ENCODE data around the gene GNB1L. TPM values are rescaled to one million over a fixed set of nuclear protein-coding genes. Genes with fewer than 3 reads are reported as not detected.

GNB1L gene
- polyA plus RNA-seq, 1 donor from 2014 or later, result 16.5 TPM

DNA sequence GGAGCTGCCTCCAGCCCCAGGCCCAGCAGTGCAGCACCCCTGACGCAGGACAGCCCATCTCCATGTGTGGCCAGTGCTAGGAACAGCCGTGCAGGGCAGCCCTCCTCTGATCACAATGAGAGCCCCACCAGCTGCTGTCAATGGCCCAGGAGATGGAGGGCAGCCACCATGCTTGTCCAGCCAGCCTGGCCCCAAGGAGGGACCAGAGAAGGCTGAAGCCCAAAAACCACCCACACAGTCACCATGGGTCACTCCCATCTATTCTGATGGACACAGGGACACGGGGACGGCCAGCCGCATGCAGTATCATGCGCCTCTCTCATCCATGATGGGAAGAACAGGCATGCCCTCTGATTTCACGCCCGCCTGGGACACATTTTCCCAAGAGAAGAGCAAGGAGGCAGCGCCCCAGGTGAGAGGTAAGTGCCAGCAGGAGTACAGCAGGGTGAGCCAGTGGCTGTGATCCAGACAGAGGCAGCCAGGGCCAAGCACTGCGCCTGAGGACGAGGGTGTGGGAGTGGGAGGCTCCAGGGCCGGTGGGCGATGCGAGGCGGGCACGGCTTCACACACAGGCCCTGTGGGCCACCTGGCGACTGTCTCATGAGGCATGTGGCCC lies 33.6 kb upstream of the GNB1L start:
- no peaks in the 10 kb centered on the region for H3K79me2 ChIP-seq (replicated peaks; ENCODE audit: insufficient read depth, low read length)
- no peak overlapping the region for H3K27ac ChIP-seq (ENCODE audit: low read length)
- H3K9me3 ChIP-seq (ENCODE audit: low read length), result no peaks in the 10 kb centered on the region
- no peaks in the 10 kb centered on the region for H3K27me3 ChIP-seq (ENCODE audit: insufficient read depth, low read depth, low read length)
- no peaks in the 10 kb centered on the region for H3K9me2 ChIP-seq (ENCODE audit: insufficient read depth, low read length)
- no peak overlapping the region for H3K9ac ChIP-seq (ENCODE audit: low read length)
- TF ChIP-seq EZH2 (IDR thresholded peaks at IDR 0.05; ENCODE audit: borderline replicate concordance, insufficient read depth, low read length, poor library complexity, severe bottlenecking) (no peak), TAF1 (IDR thresholded peaks at IDR 0.05; ENCODE audit: low read depth) (no peak), MXI1 (conservative IDR thresholded peaks at IDR 0.05; ENCODE audit: poor library complexity, severe bottlenecking) (no peak), SMC3 (conservative IDR thresholded peaks at IDR 0.05; ENCODE audit: poor library complexity) (no peak), EP300 (conservative IDR thresholded peaks at IDR 0.05; ENCODE audit: poor library complexity, severe bottlenecking) (no peak), POLR2AphosphoS5 (IDR thresholded peaks at IDR 0.05) (no peak), RAD21 (conservative IDR thresholded peaks at IDR 0.05) (no peak)
- TF ChIP-seq, protein P1, sequence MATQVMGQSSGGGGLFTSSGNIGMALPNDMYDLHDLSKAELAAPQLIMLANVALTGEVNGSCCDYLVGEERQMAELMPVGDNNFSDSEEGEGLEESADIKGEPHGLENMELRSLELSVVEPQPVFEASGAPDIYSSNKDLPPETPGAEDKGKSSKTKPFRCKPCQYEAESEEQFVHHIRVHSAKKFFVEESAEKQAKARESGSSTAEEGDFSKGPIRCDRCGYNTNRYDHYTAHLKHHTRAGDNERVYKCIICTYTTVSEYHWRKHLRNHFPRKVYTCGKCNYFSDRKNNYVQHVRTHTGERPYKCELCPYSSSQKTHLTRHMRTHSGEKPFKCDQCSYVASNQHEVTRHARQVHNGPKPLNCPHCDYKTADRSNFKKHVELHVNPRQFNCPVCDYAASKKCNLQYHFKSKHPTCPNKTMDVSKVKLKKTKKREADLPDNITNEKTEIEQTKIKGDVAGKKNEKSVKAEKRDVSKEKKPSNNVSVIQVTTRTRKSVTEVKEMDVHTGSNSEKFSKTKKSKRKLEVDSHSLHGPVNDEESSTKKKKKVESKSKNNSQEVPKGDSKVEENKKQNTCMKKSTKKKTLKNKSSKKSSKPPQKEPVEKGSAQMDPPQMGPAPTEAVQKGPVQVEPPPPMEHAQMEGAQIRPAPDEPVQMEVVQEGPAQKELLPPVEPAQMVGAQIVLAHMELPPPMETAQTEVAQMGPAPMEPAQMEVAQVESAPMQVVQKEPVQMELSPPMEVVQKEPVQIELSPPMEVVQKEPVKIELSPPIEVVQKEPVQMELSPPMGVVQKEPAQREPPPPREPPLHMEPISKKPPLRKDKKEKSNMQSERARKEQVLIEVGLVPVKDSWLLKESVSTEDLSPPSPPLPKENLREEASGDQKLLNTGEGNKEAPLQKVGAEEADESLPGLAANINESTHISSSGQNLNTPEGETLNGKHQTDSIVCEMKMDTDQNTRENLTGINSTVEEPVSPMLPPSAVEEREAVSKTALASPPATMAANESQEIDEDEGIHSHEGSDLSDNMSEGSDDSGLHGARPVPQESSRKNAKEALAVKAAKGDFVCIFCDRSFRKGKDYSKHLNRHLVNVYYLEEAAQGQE (IDR thresholded peaks at IDR 0.05; ENCODE audit: borderline replicate concordance), result no peak
- TF ChIP-seq, protein P2, sequence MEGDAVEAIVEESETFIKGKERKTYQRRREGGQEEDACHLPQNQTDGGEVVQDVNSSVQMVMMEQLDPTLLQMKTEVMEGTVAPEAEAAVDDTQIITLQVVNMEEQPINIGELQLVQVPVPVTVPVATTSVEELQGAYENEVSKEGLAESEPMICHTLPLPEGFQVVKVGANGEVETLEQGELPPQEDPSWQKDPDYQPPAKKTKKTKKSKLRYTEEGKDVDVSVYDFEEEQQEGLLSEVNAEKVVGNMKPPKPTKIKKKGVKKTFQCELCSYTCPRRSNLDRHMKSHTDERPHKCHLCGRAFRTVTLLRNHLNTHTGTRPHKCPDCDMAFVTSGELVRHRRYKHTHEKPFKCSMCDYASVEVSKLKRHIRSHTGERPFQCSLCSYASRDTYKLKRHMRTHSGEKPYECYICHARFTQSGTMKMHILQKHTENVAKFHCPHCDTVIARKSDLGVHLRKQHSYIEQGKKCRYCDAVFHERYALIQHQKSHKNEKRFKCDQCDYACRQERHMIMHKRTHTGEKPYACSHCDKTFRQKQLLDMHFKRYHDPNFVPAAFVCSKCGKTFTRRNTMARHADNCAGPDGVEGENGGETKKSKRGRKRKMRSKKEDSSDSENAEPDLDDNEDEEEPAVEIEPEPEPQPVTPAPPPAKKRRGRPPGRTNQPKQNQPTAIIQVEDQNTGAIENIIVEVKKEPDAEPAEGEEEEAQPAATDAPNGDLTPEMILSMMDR (IDR thresholded peaks at IDR 0.05; ENCODE audit: poor library complexity, severe bottlenecking), result no peak
- no peak overlapping the region for H3K4me3 ChIP-seq (ENCODE audit: low read length)
- H3K36me3 ChIP-seq (ENCODE audit: insufficient read depth, low read length), result no peaks in the 10 kb centered on the region
- H3K4me2 ChIP-seq (ENCODE audit: low read length), result no peak overlapping the region
- no peak overlapping the region for H2AFZ ChIP-seq (ENCODE audit: low read depth, low read length)
- no peaks in the 10 kb centered on the region for H3F3A ChIP-seq (ENCODE audit: insufficient read depth, low read length, poor library complexity, severe bottlenecking)
- no peaks in the 10 kb centered on the region for H4K20me1 ChIP-seq (ENCODE audit: insufficient read depth)

DNA sequence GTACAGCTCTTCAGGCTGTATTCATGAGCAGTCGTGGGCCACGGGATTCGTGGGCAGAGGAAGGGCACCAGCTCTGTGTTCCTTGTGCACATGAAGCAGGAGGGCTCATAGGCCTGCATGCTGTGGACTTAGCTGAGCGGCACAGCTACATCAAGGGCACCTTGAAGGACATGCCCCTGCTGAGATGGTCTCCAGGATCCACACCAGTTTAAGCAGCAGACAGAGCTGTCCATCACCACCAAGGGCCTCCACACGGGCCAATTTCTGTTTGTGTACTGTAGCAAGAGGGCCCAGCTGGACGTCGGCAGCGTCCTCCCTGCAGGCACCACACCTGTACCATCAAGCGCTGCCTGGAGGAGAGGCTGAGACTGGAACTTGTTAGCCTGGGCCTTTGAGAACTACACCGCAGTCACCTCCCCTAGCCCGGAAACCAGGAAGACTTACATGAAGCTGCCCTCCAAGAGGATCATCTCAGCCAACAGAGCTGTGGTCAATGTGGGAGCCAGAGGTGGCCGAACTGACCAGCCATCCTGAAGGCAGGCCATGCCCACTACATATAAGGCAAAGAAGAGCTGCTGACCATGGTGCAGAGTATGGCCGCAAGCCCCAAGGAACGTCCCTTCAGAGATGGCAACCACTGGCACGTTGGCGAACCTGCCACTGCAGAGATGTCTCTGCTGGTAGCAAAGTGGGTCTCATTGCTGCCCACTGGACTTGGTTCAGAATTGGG lies 32.7 kb upstream of the GNB1L start:
- Histone ChIP-seq H3K4me2 (ENCODE audit: low read length) (no peak overlapping the region), H3K9ac (ENCODE audit: low read length) (no peak overlapping the region), H3K27me3 (ENCODE audit: insufficient read depth, low read depth, low read length) (no peaks in the 10 kb centered on the region), H3K27ac (ENCODE audit: low read length) (no peak overlapping the region), H3K79me2 (replicated peaks; ENCODE audit: insufficient read depth, low read length) (no peaks in the 10 kb centered on the region), H2AFZ (ENCODE audit: low read depth, low read length) (no peak overlapping the region), H3K36me3 (ENCODE audit: insufficient read depth, low read length) (no peaks in the 10 kb centered on the region), H3K9me3 (ENCODE audit: low read length) (no peaks in the 10 kb centered on the region), H3K9me2 (ENCODE audit: insufficient read depth, low read length) (no peaks in the 10 kb centered on the region), H3F3A (ENCODE audit: insufficient read depth, low read length, poor library complexity, severe bottlenecking) (no peaks in the 10 kb centered on the region), H4K20me1 (ENCODE audit: insufficient read depth) (no peaks in the 10 kb centered on the region), H3K4me3 (ENCODE audit: low read length) (no peak overlapping the region)
- no peak for TF ChIP-seq SMC3 (conservative IDR thresholded peaks at IDR 0.05; ENCODE audit: poor library complexity)
- TF ChIP-seq RAD21 (conservative IDR thresholded peaks at IDR 0.05), result no peak
- TF ChIP-seq, protein P2 (IDR thresholded peaks at IDR 0.05; ENCODE audit: poor library complexity, severe bottlenecking), result no peak
- no peak for TF ChIP-seq EP300 (conservative IDR thresholded peaks at IDR 0.05; ENCODE audit: poor library complexity, severe bottlenecking)
- no peak for TF ChIP-seq EZH2 (IDR thresholded peaks at IDR 0.05; ENCODE audit: borderline replicate concordance, insufficient read depth, low read length, poor library complexity, severe bottlenecking)
- TF ChIP-seq POLR2AphosphoS5 (IDR thresholded peaks at IDR 0.05), result no peak
- no peak for TF ChIP-seq MXI1 (conservative IDR thresholded peaks at IDR 0.05; ENCODE audit: poor library complexity, severe bottlenecking)
- TF ChIP-seq, protein P1 (IDR thresholded peaks at IDR 0.05; ENCODE audit: borderline replicate concordance), result no peak
- TF ChIP-seq TAF1 (IDR thresholded peaks at IDR 0.05; ENCODE audit: low read depth), result no peak
